Measurements from ENCODE around the gene TENM3. TPM values are rescaled to one million over a fixed set of nuclear protein-coding genes. Genes with fewer than 3 reads are reported as not detected.
"Not testable (repeated sequence)": the region's sequence is repeated elsewhere in the genome, so short reads cannot be mapped to it uniquely, and the experiment has no call there.

TENM3 gene
- total RNA-seq, 1 experiment from 2014 or later, result not detected

- no peak for DNase-seq
- Histone ChIP-seq H3K4me3 (ENCODE audit: low read length) (no peak overlapping the region), H3K79me2 (ENCODE audit: low read length) (no peaks in the 10 kb centered on the region), H3K4me2 (ENCODE audit: low read depth, low read length, poor library complexity, severe bottlenecking) (no peak overlapping the region), H3K9me2 (replicated peaks; ENCODE audit: insufficient read depth, low read length) (no peaks in the 10 kb centered on the region), H3K4me1 (ENCODE audit: low read length) (no peaks in the 10 kb centered on the region), H3K27ac (ENCODE audit: low read length) (no peak overlapping the region), H3K36me3 (ENCODE audit: insufficient read depth, low read length) (no peaks in the 10 kb centered on the region), H4K20me1 (ENCODE audit: insufficient read depth, low read depth, low read length) (no peaks in the 10 kb centered on the region), H3K9me3 (ENCODE audit: low read length) (no peaks in the 10 kb centered on the region), H2AFZ (ENCODE audit: low read length) (no peak overlapping the region), H3K9ac (ENCODE audit: low read length) (no peak overlapping the region), H3K27me3 (ENCODE audit: low read length) (no peaks in the 10 kb centered on the region)
Measured at GRCh38 chr4:182231080-182231479, 12.1 kb upstream of the TENM3 start.

- Histone ChIP-seq H3K36me3 (ENCODE audit: insufficient read depth, low read length) (no peaks in the 10 kb centered on the region), H3K27ac (ENCODE audit: low read length) (no peak overlapping the region), H3K4me3 (ENCODE audit: low read length) (no peak overlapping the region), H4K20me1 (ENCODE audit: insufficient read depth, low read depth, low read length) (no peaks in the 10 kb centered on the region), H2AFZ (ENCODE audit: low read length) (no peak overlapping the region), H3K9ac (ENCODE audit: low read length) (no peak overlapping the region), H3K27me3 (ENCODE audit: low read length) (no peaks in the 10 kb centered on the region), H3K9me3 (ENCODE audit: low read length) (no peaks in the 10 kb centered on the region), H3K9me2 (replicated peaks; ENCODE audit: insufficient read depth, low read length) (no peaks in the 10 kb centered on the region), H3K79me2 (ENCODE audit: low read length) (no peaks in the 10 kb centered on the region), H3K4me1 (ENCODE audit: low read length) (no peaks in the 10 kb centered on the region), H3K4me2 (ENCODE audit: low read depth, low read length, poor library complexity, severe bottlenecking) (no peak overlapping the region)
- DNase-seq, result no peak
Measured at GRCh38 chr4:182231496-182231895, 11.7 kb upstream of the TENM3 start.

GRCh38 chr4:182233310-182234090 lies 9.7 kb upstream of the TENM3 start:
- Histone ChIP-seq H3K36me3 (ENCODE audit: insufficient read depth, low read length) (no peaks in the 10 kb centered on the region), H3K9me3 (ENCODE audit: low read length) (no peaks in the 10 kb centered on the region), H3K27me3 (ENCODE audit: low read length) (no peaks in the 10 kb centered on the region), H3K4me3 (ENCODE audit: low read length) (no peak overlapping the region), H3K4me1 (ENCODE audit: low read length) (no peaks in the 10 kb centered on the region), H3K79me2 (ENCODE audit: low read length) (no peaks in the 10 kb centered on the region), H4K20me1 (ENCODE audit: insufficient read depth, low read depth, low read length) (no peaks in the 10 kb centered on the region), H3K9me2 (replicated peaks; ENCODE audit: insufficient read depth, low read length) (no peaks in the 10 kb centered on the region), H3K9ac (ENCODE audit: low read length) (no peak overlapping the region), H2AFZ (ENCODE audit: low read length) (no peak overlapping the region), H3K27ac (ENCODE audit: low read length) (no peak overlapping the region), H3K4me2 (ENCODE audit: low read depth, low read length, poor library complexity, severe bottlenecking) (no peak overlapping the region)
- no peak for DNase-seq

- Histone ChIP-seq H2AFZ (ENCODE audit: low read length) (no peak overlapping the region), H3K27ac (ENCODE audit: low read length) (no peak overlapping the region), H3K27me3 (ENCODE audit: low read length) (no peaks in the 10 kb centered on the region), H3K9me2 (replicated peaks; ENCODE audit: insufficient read depth, low read length) (no peaks in the 10 kb centered on the region), H3K9me3 (ENCODE audit: low read length) (no peaks in the 10 kb centered on the region), H3K9ac (ENCODE audit: low read length) (no peak overlapping the region), H4K20me1 (ENCODE audit: insufficient read depth, low read depth, low read length) (no peaks in the 10 kb centered on the region), H3K36me3 (ENCODE audit: insufficient read depth, low read length) (no peaks in the 10 kb centered on the region), H3K4me3 (ENCODE audit: low read length) (no peak overlapping the region), H3K4me1 (ENCODE audit: low read length) (no peaks in the 10 kb centered on the region), H3K4me2 (ENCODE audit: low read depth, low read length, poor library complexity, severe bottlenecking) (no peak overlapping the region), H3K79me2 (ENCODE audit: low read length) (no peaks in the 10 kb centered on the region)
- DNase-seq, result no peak
Measured at GRCh38 chr4:182235021-182235795, 8.0 kb upstream of the TENM3 start.

- Histone ChIP-seq H3K9me2 (replicated peaks; ENCODE audit: insufficient read depth, low read length) (no peaks in the 10 kb centered on the region), H3K36me3 (ENCODE audit: insufficient read depth, low read length) (no peaks in the 10 kb centered on the region), H3K4me1 (ENCODE audit: low read length) (no peaks in the 10 kb centered on the region), H2AFZ (ENCODE audit: low read length) (no peak overlapping the region), H3K4me2 (ENCODE audit: low read depth, low read length, poor library complexity, severe bottlenecking) (no peak overlapping the region), H3K4me3 (ENCODE audit: low read length) (no peak overlapping the region), H3K79me2 (ENCODE audit: low read length) (no peaks in the 10 kb centered on the region), H3K9me3 (ENCODE audit: low read length) (no peaks in the 10 kb centered on the region), H3K27me3 (ENCODE audit: low read length) (no peaks in the 10 kb centered on the region), H3K27ac (ENCODE audit: low read length) (no peak overlapping the region), H4K20me1 (ENCODE audit: insufficient read depth, low read depth, low read length) (no peaks in the 10 kb centered on the region), H3K9ac (ENCODE audit: low read length) (no peak overlapping the region)
- no peak for DNase-seq
Measured at GRCh38 chr4:182236186-182236585, 7.0 kb upstream of the TENM3 start.

GRCh38 chr4:182237010-182237409 lies 6.2 kb upstream of the TENM3 start:
- H3K4me3 ChIP-seq (ENCODE audit: low read length); H3K9me2 ChIP-seq (replicated peaks; ENCODE audit: insufficient read depth, low read length); H3K9ac ChIP-seq (ENCODE audit: low read length); H3K79me2 ChIP-seq (ENCODE audit: low read length); H3K9me3 ChIP-seq (ENCODE audit: low read length); H3K4me2 ChIP-seq (ENCODE audit: low read depth, low read length, poor library complexity, severe bottlenecking); H3K27ac ChIP-seq (ENCODE audit: low read length); H3K36me3 ChIP-seq (ENCODE audit: insufficient read depth, low read length); H3K4me1 ChIP-seq (ENCODE audit: low read length); H3K27me3 ChIP-seq (ENCODE audit: low read length); DNase-seq; H4K20me1 ChIP-seq (ENCODE audit: insufficient read depth, low read depth, low read length); H2AFZ ChIP-seq (ENCODE audit: low read length): not testable (repeated sequence)

GRCh38 chr4:182238355-182238931 lies 4.8 kb upstream of the TENM3 start:
- no peak overlapping the region for H3K4me3 ChIP-seq (ENCODE audit: low read length)
- H3K36me3 ChIP-seq (ENCODE audit: insufficient read depth, low read length), result no peaks in the 10 kb centered on the region
- no peaks in the 10 kb centered on the region for H4K20me1 ChIP-seq (ENCODE audit: insufficient read depth, low read depth, low read length)
- no peaks in the 10 kb centered on the region for H3K27me3 ChIP-seq (ENCODE audit: low read length)
- no peaks in the 10 kb centered on the region for H3K4me1 ChIP-seq (ENCODE audit: low read length)
- H3K27ac ChIP-seq (ENCODE audit: low read length), result no peak overlapping the region
- no peaks in the 10 kb centered on the region for H3K9me3 ChIP-seq (ENCODE audit: low read length)
- no peaks in the 10 kb centered on the region for H3K9me2 ChIP-seq (replicated peaks; ENCODE audit: insufficient read depth, low read length)
- H2AFZ ChIP-seq (ENCODE audit: low read length), result no peak overlapping the region
- no peak overlapping the region for H3K4me2 ChIP-seq (ENCODE audit: low read depth, low read length, poor library complexity, severe bottlenecking)
- no peaks in the 10 kb centered on the region for H3K79me2 ChIP-seq (ENCODE audit: low read length)
- DNase-seq, result no peak
- H3K9ac ChIP-seq (ENCODE audit: low read length), result no peak overlapping the region
